GM10847 (cell line): ENCODE results near the gene CENPC.

Source experiments
- POLR2A ChIP-seq: IDR thresholded peaks from 2 replicates; pipeline ENCODE4 v1.6.1; 2011; ENCODE audit not compliant: insufficient read length; ENCODE audit errors: extremely low read depth

The CENPC gene

GRCh38 chr4:67545199-67546003 is at the start of gene CENPC:
Gene CENPC (minus strand): TSS chr4:67545503. CDS start chr4:67545355, 148 bp downstream.
- TF ChIP-seq POLR2A, result peak; percentile 93

GRCh38 chr4:67593741-67594175 is 48.5 kb upstream of the CENPC start:
- no peak for TF ChIP-seq POLR2A

- no peak for TF ChIP-seq POLR2A
These were observed 41.9 kb upstream of the CENPC start for GRCh38 chr4:67587156-67587555.

GRCh38 chr4:67584496-67584895 is 39.2 kb upstream of the CENPC start:
- no peak for TF ChIP-seq POLR2A

GRCh38 chr4:67581913-67582312 is 36.6 kb upstream of the CENPC start:
- no peak for TF ChIP-seq POLR2A

- TF ChIP-seq POLR2A, result no peak
These were observed 36.0 kb upstream of the CENPC start for GRCh38 chr4:67581208-67581857.

- TF ChIP-seq POLR2A, result no peak
These were observed 35.3 kb upstream of the CENPC start for GRCh38 chr4:67580577-67580976.

GRCh38 chr4:67576538-67576937 is 31.2 kb upstream of the CENPC start:
- TF ChIP-seq POLR2A, result no peak

- TF ChIP-seq POLR2A, result no peak
These were observed 30.8 kb upstream of the CENPC start for GRCh38 chr4:67576059-67576466.

GRCh38 chr4:67575232-67576058 is 30.1 kb upstream of the CENPC start:
- no peak for TF ChIP-seq POLR2A

- TF ChIP-seq POLR2A, result no peak
These were observed 27.9 kb upstream of the CENPC start for GRCh38 chr4:67573193-67573592.

- TF ChIP-seq POLR2A, result no peak
These were observed 26.7 kb upstream of the CENPC start for GRCh38 chr4:67571975-67572374.

- no peak for TF ChIP-seq POLR2A
These were observed 25.2 kb upstream of the CENPC start for GRCh38 chr4:67570537-67570936.

- TF ChIP-seq POLR2A, result no peak
These were observed 23.5 kb upstream of the CENPC start for GRCh38 chr4:67568820-67569219.

GRCh38 chr4:67566335-67566734 is 21.0 kb upstream of the CENPC start:
- no peak for TF ChIP-seq POLR2A

GRCh38 chr4:67565284-67565683 is 20.0 kb upstream of the CENPC start:
- no peak for TF ChIP-seq POLR2A
